HG03558 (cell line): ENCODE measurements around the gene PRDX2.

ENCODE experiments used
- ATAC-seq: cut with Tn5 transposase; IDR thresholded peaks from one replicate; pipeline ENCODE4 v1.9.1; 2021; ENCODE audit warnings: moderate number of reproducible peaks; ENCODE audit not compliant: unreplicated experiment; ENCODE audit errors: extremely low read depth

Gene PRDX2

DNA sequence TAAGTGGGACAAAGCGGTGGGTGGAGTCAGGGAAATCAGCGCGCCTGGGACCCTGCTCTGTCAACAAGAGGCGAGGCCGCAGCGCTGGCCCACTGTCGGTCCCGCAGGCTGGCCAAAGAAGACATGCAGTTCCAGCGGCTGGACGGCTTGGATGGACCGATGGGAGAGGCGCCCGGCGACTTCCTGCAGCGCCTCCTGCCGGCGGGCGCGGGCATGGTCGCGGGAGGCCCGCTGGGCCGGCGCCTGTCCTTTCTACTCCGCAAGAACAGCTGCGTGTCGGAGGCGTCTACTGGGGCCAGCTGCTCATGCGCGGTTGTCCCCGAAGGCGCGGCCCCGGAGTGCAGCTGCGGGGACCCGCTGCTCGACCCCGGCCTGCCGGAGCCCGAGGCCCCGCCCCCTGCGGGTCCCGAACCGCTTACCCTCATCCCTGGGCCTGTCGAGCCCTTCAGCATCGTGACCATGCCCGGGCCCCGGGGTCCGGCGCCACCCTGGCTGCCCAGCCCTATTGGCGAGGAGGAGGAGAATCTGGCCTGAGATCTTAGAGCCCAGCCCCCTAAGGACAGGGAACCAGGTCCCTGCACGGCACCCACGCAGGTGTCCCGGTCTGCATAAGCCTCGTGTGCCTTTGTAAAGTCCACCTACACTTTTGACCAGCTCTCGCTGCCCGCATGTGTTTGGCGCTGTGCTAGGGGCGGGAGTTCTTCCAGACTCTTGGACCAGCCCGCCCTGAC is 43.9 kb downstream of the PRDX2 start:
- no peak for ATAC-seq

DNA sequence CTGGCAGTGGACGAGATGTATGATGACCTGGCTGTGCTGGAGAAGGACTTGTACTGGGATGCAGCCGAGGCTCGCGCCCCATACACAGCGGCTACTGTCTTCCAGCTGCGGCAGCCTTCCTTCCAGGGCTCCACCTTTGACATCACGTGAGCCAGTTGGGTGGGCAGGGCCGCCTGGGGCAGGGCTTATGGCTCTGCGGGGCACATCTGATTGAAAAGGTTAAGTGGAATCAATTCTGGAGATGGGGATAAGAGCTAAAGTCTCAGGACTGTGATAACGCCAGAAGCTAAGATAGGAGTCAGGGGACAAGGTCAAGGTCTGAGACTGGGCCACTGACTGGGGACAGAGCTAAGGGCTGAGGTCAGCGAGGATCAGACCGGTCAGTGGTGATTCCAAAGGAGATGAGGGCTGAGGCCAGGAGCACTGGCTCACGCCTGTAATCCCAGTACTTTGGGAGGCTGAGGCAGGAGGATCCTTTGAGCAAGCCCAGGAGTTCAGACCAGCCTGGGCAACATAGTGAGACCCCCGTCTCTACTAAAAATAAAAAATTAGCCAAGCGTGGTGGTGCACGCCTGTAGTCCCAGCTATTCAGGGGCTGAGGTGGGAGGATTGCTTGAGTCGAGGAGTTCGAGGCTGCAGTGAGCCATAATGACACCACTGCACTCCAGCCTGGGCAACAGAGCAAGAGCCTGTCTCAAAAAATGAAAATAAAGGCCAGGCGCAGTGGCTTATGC is 45.3 kb downstream of the PRDX2 start:
- no peak for ATAC-seq

DNA sequence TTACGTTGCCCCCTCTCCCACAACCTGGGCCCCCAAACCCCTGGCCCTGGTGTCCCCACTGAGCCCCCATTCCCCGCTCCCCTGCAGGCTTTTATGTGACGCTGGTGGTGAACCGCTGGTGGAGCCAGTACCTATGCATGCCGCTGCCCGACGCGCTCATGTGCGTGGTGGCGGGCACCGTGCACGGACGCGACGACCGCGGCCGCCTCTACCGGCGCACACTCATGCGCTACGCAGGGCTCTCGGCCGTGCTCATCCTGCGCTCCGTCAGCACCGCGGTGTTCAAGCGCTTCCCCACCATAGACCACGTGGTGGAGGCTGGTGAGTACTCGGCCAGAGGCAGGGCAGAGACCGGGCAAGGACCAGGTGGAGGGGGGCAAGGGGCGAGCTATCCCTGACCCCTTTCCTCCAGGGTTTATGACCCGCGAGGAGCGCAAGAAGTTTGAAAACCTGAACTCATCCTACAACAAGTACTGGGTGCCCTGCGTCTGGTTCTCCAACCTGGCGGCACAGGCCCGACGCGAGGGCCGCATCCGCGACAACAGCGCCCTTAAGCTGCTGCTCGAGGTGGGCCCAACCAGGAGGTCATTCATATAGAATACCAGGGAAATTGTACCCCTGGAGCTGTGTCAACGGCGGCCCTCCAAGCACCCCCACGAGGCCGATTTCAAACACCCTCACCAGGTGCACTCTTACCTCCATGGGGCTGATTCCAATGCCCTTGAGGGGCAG is 47.0 kb downstream of the PRDX2 start:
- ATAC-seq: no peak

DNA sequence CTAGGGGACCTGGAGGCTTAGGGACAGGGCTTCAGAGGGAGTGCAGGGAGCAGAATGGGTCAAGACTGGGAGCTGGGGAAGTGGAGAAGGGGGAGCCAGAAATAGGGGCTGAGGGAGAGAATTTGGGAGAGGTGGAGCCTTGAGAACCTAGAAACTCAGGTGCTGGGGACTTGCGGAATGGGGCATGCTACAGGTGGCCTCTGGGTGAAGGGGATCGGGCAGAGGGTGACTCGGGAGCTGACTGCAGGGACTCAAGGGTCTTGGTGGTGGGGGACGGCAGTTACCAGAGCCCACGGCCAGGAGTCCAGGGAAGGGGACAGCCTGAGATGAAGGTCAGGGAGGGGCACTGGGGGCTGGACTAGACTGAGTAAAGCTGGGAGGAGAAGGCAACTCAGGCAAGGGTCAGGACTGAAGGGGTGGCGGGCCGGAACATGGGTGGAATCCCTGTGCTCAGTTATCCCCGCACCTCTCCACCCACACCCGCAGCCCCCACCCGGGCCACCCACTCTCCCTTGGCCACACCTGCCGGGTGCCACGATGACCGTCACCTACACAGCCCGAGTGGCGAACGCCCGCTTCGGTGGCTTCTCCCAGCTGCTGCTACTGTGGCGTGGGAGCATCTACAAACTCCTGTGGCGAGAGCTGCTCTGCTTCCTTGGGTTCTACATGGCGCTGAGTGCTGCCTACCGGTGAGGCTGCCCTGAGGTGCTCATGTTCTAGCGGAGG is 49.4 kb downstream of the PRDX2 start:
- no peak for ATAC-seq

DNA sequence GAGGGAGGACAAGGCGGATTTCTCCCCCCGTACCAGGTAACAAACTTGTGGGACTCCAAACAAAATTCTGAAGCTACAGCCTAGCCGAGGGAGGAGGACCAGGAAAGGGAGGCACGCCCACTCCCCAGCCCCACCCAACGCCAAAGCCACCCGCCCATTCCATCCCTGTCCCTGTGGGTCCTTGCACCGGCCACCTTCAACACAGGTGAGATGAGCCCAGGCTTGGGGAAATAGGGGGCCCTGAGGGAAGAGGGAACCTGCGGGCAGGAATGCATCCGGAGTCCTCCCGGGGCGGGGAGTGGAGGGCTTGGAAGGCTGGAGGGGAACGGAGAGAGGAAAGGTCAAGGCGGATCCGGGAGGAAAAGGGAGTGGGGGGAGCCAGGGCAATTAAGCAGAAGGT is 50.0 kb downstream of the PRDX2 start, which contains the start of gene BEST2:
BEST2 (plus strand) TSS at position 157 of the 400 bp plus-strand sequence. CDS start 802 bp downstream, outside the sequence.
- ATAC-seq: no peak

DNA sequence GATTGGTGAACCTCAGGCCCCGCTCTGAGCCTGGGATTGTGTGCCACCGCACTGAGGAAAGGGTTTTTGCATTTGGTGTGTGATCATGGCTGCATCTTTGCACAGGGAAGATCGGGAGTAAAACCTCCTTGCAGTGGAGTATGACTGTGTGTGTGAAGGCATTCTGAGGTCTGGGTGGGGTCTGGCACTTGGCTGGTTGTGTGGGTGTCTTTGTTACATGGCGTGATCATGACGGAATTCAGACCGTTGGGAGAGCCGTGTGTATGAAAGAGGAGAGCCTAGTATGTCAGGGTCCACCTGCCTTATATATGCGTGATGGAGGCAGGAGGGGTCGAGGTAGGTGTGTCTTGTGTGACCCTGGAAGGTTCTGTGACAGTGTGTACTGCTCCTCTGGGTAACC is 50.7 kb downstream of the PRDX2 start:
- no peak for ATAC-seq

DNA sequence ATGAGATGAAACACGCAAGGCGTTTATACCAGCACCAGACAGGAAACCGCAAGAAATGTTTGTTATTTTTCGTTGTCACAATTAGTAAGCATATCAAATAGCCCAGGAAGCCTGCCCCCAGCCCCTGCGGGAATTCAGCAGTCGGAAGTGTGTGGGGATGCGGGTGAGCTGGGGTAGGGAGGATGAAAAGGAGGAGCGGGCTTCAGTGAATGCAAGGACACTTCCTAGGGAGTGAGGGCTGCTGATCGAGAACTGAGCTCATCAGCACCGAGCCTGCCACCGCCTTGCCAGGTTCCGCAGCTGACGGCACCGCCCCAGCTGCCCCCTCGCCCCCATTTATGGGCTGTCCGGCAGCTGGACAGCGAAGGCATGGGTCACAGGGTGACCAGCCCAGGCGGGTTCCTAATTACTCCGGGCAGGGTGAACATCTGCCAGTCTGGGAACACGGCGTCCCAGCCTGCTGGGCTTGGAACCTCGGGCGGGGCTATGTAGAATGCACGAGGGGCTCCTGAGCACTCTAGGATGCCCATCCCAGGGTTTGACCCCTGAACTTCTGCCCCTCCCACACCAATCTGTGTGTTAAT is 51.6 kb downstream of the PRDX2 start:
- no peak for ATAC-seq

DNA sequence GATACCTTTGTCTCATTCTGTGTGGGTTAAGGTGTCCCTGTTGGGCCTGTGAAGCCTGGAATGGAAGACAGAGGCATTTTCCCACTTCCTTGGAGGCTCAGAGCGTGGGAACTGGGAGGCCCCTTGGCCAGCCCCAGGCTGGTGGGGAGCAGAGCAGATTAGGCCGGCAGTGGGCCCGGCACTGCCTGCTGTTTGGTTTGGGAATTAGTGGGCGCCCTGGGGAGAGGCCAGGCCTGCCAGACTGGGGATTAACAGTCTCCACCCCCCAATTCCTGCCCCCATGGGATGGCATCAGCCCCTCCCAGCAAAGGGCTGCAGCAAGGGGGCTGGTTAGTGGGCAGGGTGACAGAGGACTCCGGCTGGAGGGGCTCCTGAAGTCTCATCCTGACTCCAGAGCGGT is 53.1 kb downstream of the PRDX2 start:
- ATAC-seq: no peak
